ENCODE data around the gene EDEM3.

EDEM3 gene

DNA sequence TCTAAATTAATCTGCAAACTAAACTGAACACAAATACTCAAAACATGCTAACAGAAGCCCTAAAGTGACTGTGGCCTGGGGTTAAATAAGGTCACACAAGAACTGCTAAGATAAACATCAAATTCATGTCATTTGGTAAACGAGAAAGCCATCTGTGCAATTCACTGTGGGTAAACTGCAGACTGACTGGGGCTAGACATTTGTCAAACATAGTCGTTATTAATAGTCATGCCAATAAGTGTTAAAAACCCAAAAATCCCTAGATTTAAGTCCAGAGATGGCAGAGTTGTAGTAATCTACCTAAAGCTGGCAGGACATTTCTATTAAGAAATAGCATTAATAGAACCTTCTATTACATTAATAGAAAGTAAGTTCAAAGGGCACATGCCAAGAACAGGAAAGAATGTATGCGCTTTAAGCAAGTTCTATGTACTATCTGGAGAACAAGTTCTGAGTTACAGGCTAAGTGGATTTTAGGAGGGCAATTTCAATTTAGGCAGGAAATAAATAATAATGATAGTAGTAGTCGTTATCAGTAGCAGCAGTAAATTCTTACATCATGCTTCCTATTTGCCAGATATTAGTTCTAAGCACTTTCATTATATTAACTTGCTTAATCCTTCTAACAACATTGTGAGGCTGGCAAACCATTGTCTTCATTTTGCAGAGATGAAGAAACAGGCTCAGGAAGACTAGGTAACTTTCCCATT lies 8.6 kb downstream of the EDEM3 start:
- Histone ChIP-seq H3K9ac (ENCODE audit: low read depth, low read length, poor library complexity) (no peak overlapping the region), H2BK120ac (ENCODE audit: low read depth, low read length) (no peak overlapping the region), H3K27ac (replicated peaks; ENCODE audit: low read length) (no peak overlapping the region), H4K91ac (ENCODE audit: low read depth, low read length, poor library complexity) (no peak overlapping the region), H2AFZ (ENCODE audit: low read length) (no peak overlapping the region), H3K4me1 (ENCODE audit: control insufficient read depth in 2 of 2, insufficient read depth in 1 of 2, low read depth in 1 of 2, low read length in 2 of 2) (no peaks in the 10 kb centered on the region), H3K18ac (ENCODE audit: low read length) (no peak overlapping the region), H3K4me2 (ENCODE audit: insufficient read depth, low read length, poor library complexity, severe bottlenecking) (no peak overlapping the region), H2AK5ac (ENCODE audit: low read depth, low read length) (no peak overlapping the region), H2BK12ac (ENCODE audit: low read length) (no peak overlapping the region), H2BK5ac (ENCODE audit: low read length) (no peak overlapping the region), H3K36me3 (replicated peaks in 1 of 2; ENCODE audit: control insufficient read depth in 2 of 2, insufficient read depth in 2 of 2, low read length in 2 of 2) (no peaks in the 10 kb centered on the region), H3K14ac (ENCODE audit: low read length) (no peak overlapping the region), H3K79me1 (ENCODE audit: low read depth, low read length) (no peaks in the 10 kb centered on the region), H4K8ac (ENCODE audit: low read depth, low read length) (no peak overlapping the region), H3K4ac (ENCODE audit: low read length) (no peak overlapping the region), H3K4me3 (ENCODE audit: low read length in 2 of 2) (no peak overlapping the region), H2BK15ac (ENCODE audit: low read length) (no peak overlapping the region), H3K23ac (ENCODE audit: low read depth, low read length, poor library complexity) (no peak overlapping the region), H3K9me3 (replicated peaks in 1 of 2; ENCODE audit: control insufficient read depth in 2 of 2, insufficient read depth in 1 of 2, low read depth in 1 of 2, low read length in 2 of 2) (no peaks in the 10 kb centered on the region), H3K27me3 (ENCODE audit: control insufficient read depth in 3 of 3, insufficient read depth in 3 of 3, low read depth in 1 of 3, low read length in 3 of 3) (no peaks in the 10 kb centered on the region)
- DNase-seq (ENCODE audit: low spot score) = no peak
- no CpG with 5 or more reads among the region's 4 CpGs for WGBS, 2 donors (ENCODE audit: extremely low coverage in 2 of 2, insufficient read length in 2 of 2, insufficient replicate concordance in 1 of 2)

DNA sequence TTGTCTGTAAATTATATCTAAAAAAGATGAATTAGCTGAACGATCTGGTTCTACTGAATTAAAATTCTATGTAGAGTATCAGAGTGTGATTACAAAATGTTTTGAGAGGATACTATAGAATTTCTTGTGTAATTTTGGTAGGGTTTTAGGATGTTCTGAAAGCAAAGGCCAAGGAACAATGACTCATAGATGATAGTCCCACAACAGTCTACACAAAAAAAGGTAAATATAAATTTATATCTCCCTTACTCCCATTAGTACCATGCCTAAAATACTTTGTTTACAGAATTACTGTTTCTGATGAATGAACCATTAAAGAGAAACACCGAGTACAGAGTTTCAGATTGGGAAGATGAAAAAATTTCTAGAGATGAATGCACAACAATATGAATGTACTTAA lies 9.5 kb downstream of the EDEM3 start:
- Histone ChIP-seq H3K4me3 (ENCODE audit: low read length in 2 of 2) (no peak overlapping the region), H4K91ac (ENCODE audit: low read depth, low read length, poor library complexity) (no peak overlapping the region), H3K18ac (ENCODE audit: low read length) (no peak overlapping the region), H3K36me3 (replicated peaks in 1 of 2; ENCODE audit: control insufficient read depth in 2 of 2, insufficient read depth in 2 of 2, low read length in 2 of 2) (no peaks in the 10 kb centered on the region), H2BK120ac (ENCODE audit: low read depth, low read length) (no peak overlapping the region), H2BK15ac (ENCODE audit: low read length) (no peak overlapping the region), H3K4ac (ENCODE audit: low read length) (no peak overlapping the region), H3K27me3 (ENCODE audit: control insufficient read depth in 3 of 3, insufficient read depth in 3 of 3, low read depth in 1 of 3, low read length in 3 of 3) (no peaks in the 10 kb centered on the region), H2BK12ac (ENCODE audit: low read length) (no peak overlapping the region), H3K79me1 (ENCODE audit: low read depth, low read length) (no peaks in the 10 kb centered on the region), H3K9ac (ENCODE audit: low read depth, low read length, poor library complexity) (no peak overlapping the region), H3K4me1 (ENCODE audit: control insufficient read depth in 2 of 2, insufficient read depth in 1 of 2, low read depth in 1 of 2, low read length in 2 of 2) (no peaks in the 10 kb centered on the region), H3K27ac (replicated peaks; ENCODE audit: low read length) (no peak overlapping the region), H3K14ac (ENCODE audit: low read length) (no peak overlapping the region), H2BK5ac (ENCODE audit: low read length) (no peak overlapping the region), H3K4me2 (ENCODE audit: insufficient read depth, low read length, poor library complexity, severe bottlenecking) (no peak overlapping the region), H2AK5ac (ENCODE audit: low read depth, low read length) (no peak overlapping the region), H2AFZ (ENCODE audit: low read length) (no peak overlapping the region), H3K9me3 (replicated peaks in 1 of 2; ENCODE audit: control insufficient read depth in 2 of 2, insufficient read depth in 1 of 2, low read depth in 1 of 2, low read length in 2 of 2) (no peaks in the 10 kb centered on the region), H4K8ac (ENCODE audit: low read depth, low read length) (no peak overlapping the region), H3K23ac (ENCODE audit: low read depth, low read length, poor library complexity) (no peak overlapping the region)
- no peak for DNase-seq (ENCODE audit: low spot score)
- WGBS, 2 donors (ENCODE audit: extremely low coverage in 2 of 2, insufficient read length in 2 of 2, insufficient replicate concordance in 1 of 2) = no CpG with 5 or more reads among the region's 2 CpGs

DNA sequence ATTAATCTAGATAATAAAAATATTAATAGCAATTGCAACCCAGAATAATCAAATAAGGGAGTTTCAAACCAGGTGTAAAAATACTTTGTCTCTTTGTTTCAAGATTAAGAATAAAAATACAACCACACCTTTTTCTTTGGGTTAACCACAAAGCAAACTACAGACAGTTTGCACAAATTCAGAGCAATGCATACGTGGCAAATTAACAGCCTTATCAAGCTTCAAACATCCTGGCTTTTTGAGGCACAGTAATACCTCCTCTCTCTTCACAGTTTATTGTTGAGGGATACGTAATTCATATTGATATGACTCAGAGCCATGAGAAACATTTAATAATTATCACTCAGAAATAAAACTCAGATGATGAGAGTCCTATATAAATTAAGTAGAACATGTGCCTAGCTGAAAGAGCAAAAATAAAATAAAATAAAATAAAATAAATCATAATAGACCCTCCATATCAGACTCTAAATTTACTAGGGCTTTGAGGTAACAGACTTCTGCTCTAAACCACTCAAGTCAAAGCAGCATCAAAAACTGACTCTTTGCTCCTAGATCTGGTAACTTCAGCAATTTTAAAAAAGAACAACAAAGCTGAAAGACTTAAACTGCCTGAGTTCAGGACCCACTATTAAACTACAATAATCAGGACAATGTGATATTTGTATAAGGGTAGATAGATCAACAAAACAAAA lies 11.4 kb downstream of the EDEM3 start:
- no peak overlapping the region for H3K4me3 ChIP-seq (ENCODE audit: low read length in 2 of 2)
- no peaks in the 10 kb centered on the region for H3K9me3 ChIP-seq (replicated peaks in 1 of 2; ENCODE audit: control insufficient read depth in 2 of 2, insufficient read depth in 1 of 2, low read depth in 1 of 2, low read length in 2 of 2)
- no peaks in the 10 kb centered on the region for H3K27me3 ChIP-seq (ENCODE audit: control insufficient read depth in 3 of 3, insufficient read depth in 3 of 3, low read depth in 1 of 3, low read length in 3 of 3)
- no peak for DNase-seq (ENCODE audit: low spot score)
- no CpG with 5 or more reads among the region's 2 CpGs for WGBS, 2 donors (ENCODE audit: extremely low coverage in 2 of 2, insufficient read length in 2 of 2, insufficient replicate concordance in 1 of 2)
- no peak overlapping the region for H2AK5ac ChIP-seq (ENCODE audit: low read depth, low read length)
- H2BK5ac ChIP-seq (ENCODE audit: low read length) = no peak overlapping the region
- no peaks in the 10 kb centered on the region for H3K36me3 ChIP-seq (replicated peaks in 1 of 2; ENCODE audit: control insufficient read depth in 2 of 2, insufficient read depth in 2 of 2, low read length in 2 of 2)
- no peak overlapping the region for H2BK12ac ChIP-seq (ENCODE audit: low read length)
- H3K79me1 ChIP-seq (ENCODE audit: low read depth, low read length) = no peaks in the 10 kb centered on the region
- H4K91ac ChIP-seq (ENCODE audit: low read depth, low read length, poor library complexity) = no peak overlapping the region
- H4K8ac ChIP-seq (ENCODE audit: low read depth, low read length) = no peak overlapping the region
- H2BK15ac ChIP-seq (ENCODE audit: low read length) = no peak overlapping the region
- H3K23ac ChIP-seq (ENCODE audit: low read depth, low read length, poor library complexity) = no peak overlapping the region
- H3K4ac ChIP-seq (ENCODE audit: low read length) = no peak overlapping the region
- no peak overlapping the region for H2BK120ac ChIP-seq (ENCODE audit: low read depth, low read length)
- H3K9ac ChIP-seq (ENCODE audit: low read depth, low read length, poor library complexity) = no peak overlapping the region
- H3K4me1 ChIP-seq (ENCODE audit: control insufficient read depth in 2 of 2, insufficient read depth in 1 of 2, low read depth in 1 of 2, low read length in 2 of 2) = no peaks in the 10 kb centered on the region
- no peak overlapping the region for H3K18ac ChIP-seq (ENCODE audit: low read length)
- H3K4me2 ChIP-seq (ENCODE audit: insufficient read depth, low read length, poor library complexity, severe bottlenecking) = no peak overlapping the region
- no peak overlapping the region for H2AFZ ChIP-seq (ENCODE audit: low read length)
- H3K14ac ChIP-seq (ENCODE audit: low read length) = no peak overlapping the region
- no peak overlapping the region for H3K27ac ChIP-seq (replicated peaks; ENCODE audit: low read length)

DNA sequence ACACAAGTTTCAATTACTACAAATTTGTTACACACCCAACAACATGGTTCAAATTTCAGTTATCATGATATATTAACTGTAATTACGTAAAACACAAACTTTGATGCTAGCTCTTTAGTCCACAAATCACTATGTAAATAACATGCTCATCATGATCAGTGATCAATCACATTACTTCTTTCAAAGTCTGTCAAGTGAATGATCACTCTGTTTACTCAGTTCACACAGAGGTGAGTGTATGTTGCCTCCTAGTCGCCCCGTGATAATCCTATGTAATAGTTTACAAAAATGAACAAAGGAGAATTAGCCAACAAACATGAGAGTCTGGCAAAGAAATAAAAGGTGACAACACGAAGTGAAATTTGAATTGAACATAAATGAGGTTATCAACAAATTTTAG lies 14.3 kb downstream of the EDEM3 start:
- Histone ChIP-seq H3K14ac (ENCODE audit: low read length) (no peak overlapping the region), H3K36me3 (replicated peaks in 1 of 2; ENCODE audit: control insufficient read depth in 2 of 2, insufficient read depth in 2 of 2, low read length in 2 of 2) (peaks cover 0 to 5% of the 10 kb centered on the region in 2 donors), H2BK12ac (ENCODE audit: low read length) (no peak overlapping the region), H3K4me1 (ENCODE audit: control insufficient read depth in 2 of 2, insufficient read depth in 1 of 2, low read depth in 1 of 2, low read length in 2 of 2) (no peaks in the 10 kb centered on the region), H2BK15ac (ENCODE audit: low read length) (no peak overlapping the region), H2BK5ac (ENCODE audit: low read length) (no peak overlapping the region), H3K18ac (ENCODE audit: low read length) (no peak overlapping the region), H2AK5ac (ENCODE audit: low read depth, low read length) (no peak overlapping the region), H3K9me3 (replicated peaks in 1 of 2; ENCODE audit: control insufficient read depth in 2 of 2, insufficient read depth in 1 of 2, low read depth in 1 of 2, low read length in 2 of 2) (no peaks in the 10 kb centered on the region), H2BK120ac (ENCODE audit: low read depth, low read length) (no peak overlapping the region), H2AFZ (ENCODE audit: low read length) (no peak overlapping the region), H3K4me2 (ENCODE audit: insufficient read depth, low read length, poor library complexity, severe bottlenecking) (no peak overlapping the region), H3K4me3 (ENCODE audit: low read length in 2 of 2) (no peak overlapping the region), H3K4ac (ENCODE audit: low read length) (no peak overlapping the region), H3K23ac (ENCODE audit: low read depth, low read length, poor library complexity) (no peak overlapping the region), H3K27me3 (ENCODE audit: control insufficient read depth in 3 of 3, insufficient read depth in 3 of 3, low read depth in 1 of 3, low read length in 3 of 3) (no peaks in the 10 kb centered on the region), H4K91ac (ENCODE audit: low read depth, low read length, poor library complexity) (no peak overlapping the region), H3K79me1 (ENCODE audit: low read depth, low read length) (no peaks in the 10 kb centered on the region), H4K8ac (ENCODE audit: low read depth, low read length) (no peak overlapping the region), H3K9ac (ENCODE audit: low read depth, low read length, poor library complexity) (no peak overlapping the region), H3K27ac (replicated peaks; ENCODE audit: low read length) (no peak overlapping the region)
- DNase-seq (ENCODE audit: low spot score) = no peak
- no CpG with 5 or more reads among the region's 4 CpGs for WGBS, 2 donors (ENCODE audit: extremely low coverage in 2 of 2, insufficient read length in 2 of 2, insufficient replicate concordance in 1 of 2)
